Activated CD4-positive, alpha-beta T cell treated with anti-CD3 and anti-CD28 coated beads for 36 hours (primary cell): ENCODE data around the gene ZCCHC7. TPM values are rescaled to one million over a fixed set of nuclear protein-coding genes. Genes with fewer than 3 reads are reported as not detected.

Source experiments
- ATAC-seq: fragments of 200-7000 bp; cut with Tn5 transposase; one replicate; pipeline ENCODE4 v1.10.0; 2021; ENCODE audit warnings: mild to moderate bottlenecking, moderate library complexity
- CTCF ChIA-PET: fragments of 350-600 bp; sonication (Branson Sonifier 250); formaldehyde crosslinking; loops from one replicate; lab custom pipeline; 2021; ENCODE audit warnings: antibody characterized with exemption; lab: Charles Lee
- POLR2A ChIA-PET: fragments of 350-600 bp; sonication (Branson Sonifier 250); formaldehyde crosslinking; loops from one replicate; lab custom pipeline; 2021; ENCODE audit warnings: antibody characterized with exemption, inconsistent platforms; lab: Charles Lee
- DNase-seq: peaks from one replicate; pipeline ENCODE4 v3.0.0-alpha.2; 2020
- H3K27ac Mint-ChIP-seq: one replicate; pipeline ENCODE4 v1.8.0; 2021; ENCODE audit warnings: mixed read lengths
- H3K27me3 Mint-ChIP-seq: one replicate; pipeline ENCODE4 v1.8.0; 2021; ENCODE audit warnings: mixed read lengths
- H3K36me3 Mint-ChIP-seq: one replicate; pipeline ENCODE4 v1.8.0; 2021; ENCODE audit warnings: low read depth, mixed read lengths
- H3K4me1 Mint-ChIP-seq: one replicate; pipeline ENCODE4 v1.8.0; 2021; ENCODE audit warnings: mixed read lengths
- H3K4me3 Mint-ChIP-seq: one replicate; pipeline ENCODE4 v1.8.0; 2021; ENCODE audit warnings: mild to moderate bottlenecking, moderate library complexity, mixed read lengths
- H3K9me3 Mint-ChIP-seq: one replicate; pipeline ENCODE4 v1.8.0; 2021; ENCODE audit warnings: low read depth, mixed read lengths
- intact Hi-C, 2 experiments: fragments of 100-400 bp; cut with DNase I in 1 of 2; cut with micrococcal nuclease in 1 of 2; formaldehyde crosslinking; loops; one replicate each; pipeline versions ENCODE4 v1.14.2 to v1.15.1; 2022 to 2024; cut with DNase I, micrococcal nuclease
- total RNA-seq, 2 experiments: library from RNA; stranded (reverse); gene quantifications; one replicate each; pipeline ENCODE4 v1.2.3, GENCODE V29; 2021

Gene ZCCHC7
- total RNA-seq, 2 experiments from 2014 or later = 29.9 to 50.2 TPM

DNA sequence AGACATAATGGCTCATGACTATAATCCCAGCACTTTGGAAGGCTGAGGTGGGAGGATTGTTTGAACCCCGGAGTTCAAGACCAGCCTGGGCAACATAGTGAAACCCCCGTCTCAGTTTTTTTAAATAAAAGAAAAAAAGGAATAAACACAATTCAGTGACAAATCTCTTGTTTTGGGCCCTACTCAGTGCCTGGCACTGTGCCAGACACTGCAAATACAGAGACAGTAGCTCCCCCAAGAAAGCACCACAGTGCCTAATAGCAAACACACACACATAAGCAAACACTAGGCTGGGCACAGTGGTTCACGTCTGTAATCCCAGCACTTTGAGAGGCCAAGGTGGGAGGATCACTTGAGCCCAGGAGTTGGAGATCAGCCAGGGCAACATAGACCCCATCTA lies 252.5 kb downstream of the ZCCHC7 start:
- H3K9me3 Mint-ChIP-seq = no peaks in the 10 kb centered on the region

DNA sequence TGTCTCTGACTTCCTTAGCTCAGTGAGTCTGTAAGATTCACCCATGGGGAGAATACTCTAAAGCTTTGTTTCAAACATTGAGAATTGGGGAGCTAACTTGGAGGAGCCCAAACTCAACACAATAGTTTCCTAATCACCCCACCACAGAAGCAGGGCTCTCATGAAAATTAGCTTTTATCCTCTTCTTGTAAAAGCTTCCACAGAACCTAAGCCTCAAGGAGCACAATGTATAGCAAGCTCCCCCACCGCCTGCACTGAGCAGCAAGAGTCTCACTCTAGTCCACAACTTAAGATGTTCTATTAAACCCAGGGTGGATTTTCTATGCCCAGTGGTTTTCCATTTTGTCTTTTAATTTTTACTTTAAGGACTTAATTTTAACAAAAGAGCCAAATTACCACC lies 253.2 kb downstream of the ZCCHC7 start:
- Mint-ChIP-seq H3K4me1 (peaks cover 5% of the 10 kb centered on the region), H3K4me3 (no peak overlapping the region), H3K9me3 (no peaks in the 10 kb centered on the region), H3K27ac (no peak overlapping the region), H3K27me3 (peaks cover 7% of the 10 kb centered on the region), H3K36me3 (no peaks in the 10 kb centered on the region)
- POLR2A ChIA-PET = interaction anchor here (0.6 kb wide), 1 partner anchor 9 kb away, joined by 7 read pairs; no protein-coding TSS in a partner anchor
- intact Hi-C loops = no loop called here
- ATAC-seq (no peak), DNase-seq (no peak)
- CTCF ChIA-PET = interaction anchor here (0.6 to 1.2 kb wide), 4 partner anchors 12 to 237 kb away, joined by 3 to 4 read pairs (median 3); no protein-coding TSS in a partner anchor

More for the DNA sequence above, 252.5 kb downstream of the ZCCHC7 start:
- ChIA-PET CTCF (interaction anchor here (0.6 kb wide), 1 partner anchor 40 kb away, joined by 3 read pairs; no protein-coding TSS in a partner anchor), POLR2A (no interaction called here)
- H3K36me3 Mint-ChIP-seq = no peaks in the 10 kb centered on the region
- DNase-seq = no peak
- no peak overlapping the region for H3K4me3 Mint-ChIP-seq
- H3K4me1 Mint-ChIP-seq = peaks cover 5% of the 10 kb centered on the region
- H3K27me3 Mint-ChIP-seq = peaks cover 7% of the 10 kb centered on the region
- ATAC-seq = no peak
- H3K27ac Mint-ChIP-seq = no peak overlapping the region
- intact Hi-C loops = no loop called here

- Mint-ChIP-seq H3K4me3 (no peak overlapping the region), H3K36me3 (no peaks in the 10 kb centered on the region), H3K9me3 (no peaks in the 10 kb centered on the region), H3K27me3 (peaks cover 7% of the 10 kb centered on the region), H3K27ac (no peak overlapping the region), H3K4me1 (peaks cover 5% of the 10 kb centered on the region)
- DNase-seq (peak; percentile 15), ATAC-seq (no peak)
- ChIA-PET POLR2A (no interaction called here), CTCF (no interaction called here)
- intact Hi-C loops = no loop called here
These were observed 254.5 kb downstream of the ZCCHC7 start for GRCh38 chr9:37374892-37375291.

- intact Hi-C loops = no loop called here
- Mint-ChIP-seq H3K9me3 (no peaks in the 10 kb centered on the region), H3K36me3 (no peaks in the 10 kb centered on the region), H3K27me3 (peaks cover 7% of the 10 kb centered on the region), H3K4me3 (no peak overlapping the region), H3K27ac (no peak overlapping the region), H3K4me1 (no peaks in the 10 kb centered on the region)
- peak; percentile 36 for ATAC-seq
- ChIA-PET POLR2A (no interaction called here), CTCF (no interaction called here)
- DNase-seq = no peak
These were observed 257.6 kb downstream of the ZCCHC7 start for GRCh38 chr9:37377688-37378612.

- POLR2A ChIA-PET = no interaction called here
- CTCF ChIA-PET = no interaction called here
- Mint-ChIP-seq H3K4me1 (no peaks in the 10 kb centered on the region), H3K4me3 (no peak overlapping the region), H3K27me3 (peaks cover 7% of the 10 kb centered on the region), H3K36me3 (no peaks in the 10 kb centered on the region), H3K9me3 (no peaks in the 10 kb centered on the region), H3K27ac (no peak overlapping the region)
- no peak for DNase-seq
- intact Hi-C loops = no loop called here
- no peak for ATAC-seq
These were observed 258.2 kb downstream of the ZCCHC7 start for GRCh38 chr9:37378613-37379004.

GRCh38 chr9:37379835-37380234 lies 259.5 kb downstream of the ZCCHC7 start:
- H3K27me3 Mint-ChIP-seq = peaks cover 7% of the 10 kb centered on the region
- ChIA-PET CTCF (no interaction called here), POLR2A (no interaction called here)
- H3K9me3 Mint-ChIP-seq = no peaks in the 10 kb centered on the region
- H3K4me1 Mint-ChIP-seq = no peaks in the 10 kb centered on the region
- DNase-seq (no peak), ATAC-seq (no peak)
- no peaks in the 10 kb centered on the region for H3K36me3 Mint-ChIP-seq
- H3K27ac Mint-ChIP-seq = no peak overlapping the region
- H3K4me3 Mint-ChIP-seq = no peak overlapping the region
- intact Hi-C loops = no loop called here

DNA sequence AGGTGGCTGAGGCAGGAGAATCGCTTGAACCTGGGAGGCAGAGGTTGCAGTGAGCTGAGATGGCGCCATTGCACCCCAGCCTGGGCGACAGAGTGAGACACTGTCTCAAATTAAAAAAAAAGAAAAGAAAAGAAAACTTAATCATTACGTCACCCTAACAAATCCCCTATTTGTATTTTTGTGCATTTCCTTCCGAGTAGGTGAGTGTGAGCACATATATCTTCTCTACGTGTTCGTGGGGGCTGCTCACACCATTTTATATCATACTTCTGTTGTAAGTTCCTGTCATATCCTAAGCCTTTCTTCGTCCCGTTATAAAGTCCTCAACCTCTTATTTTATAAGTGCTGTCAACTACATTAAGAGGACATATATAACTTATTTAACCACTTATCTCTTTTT lies 260.2 kb downstream of the ZCCHC7 start:
- intact Hi-C loops = no loop called here
- no peaks in the 10 kb centered on the region for H3K9me3 Mint-ChIP-seq
- ChIA-PET POLR2A (interaction anchor here (0.7 kb wide), 1 partner anchor 1170 kb away, joined by 3 read pairs; no protein-coding TSS in a partner anchor), CTCF (interaction anchor here (0.6 to 0.9 kb wide), 2 partner anchors 11 to 385 kb away, joined by 3 read pairs; no protein-coding TSS in a partner anchor)
- ATAC-seq (no peak), DNase-seq (no peak)
- H3K4me1 Mint-ChIP-seq = no peaks in the 10 kb centered on the region
- H3K4me3 Mint-ChIP-seq = no peak overlapping the region
- H3K27ac Mint-ChIP-seq = no peak overlapping the region
- H3K36me3 Mint-ChIP-seq = no peaks in the 10 kb centered on the region
- H3K27me3 Mint-ChIP-seq = peaks cover 5% of the 10 kb centered on the region

- CTCF ChIA-PET = interaction anchor here (0.6 to 0.9 kb wide), 2 partner anchors 11 to 385 kb away, joined by 3 read pairs; no protein-coding TSS in a partner anchor
- Mint-ChIP-seq H3K4me3 (no peak overlapping the region), H3K27ac (no peak overlapping the region), H3K4me1 (no peaks in the 10 kb centered on the region), H3K27me3 (peaks cover 5% of the 10 kb centered on the region), H3K9me3 (no peaks in the 10 kb centered on the region), H3K36me3 (no peaks in the 10 kb centered on the region)
- ATAC-seq = no peak
- POLR2A ChIA-PET = interaction anchor here (0.7 kb wide), 1 partner anchor 1171 kb away, joined by 3 read pairs; no protein-coding TSS in a partner anchor
- DNase-seq = no peak
- intact Hi-C loops = no loop called here
These were observed 260.8 kb downstream of the ZCCHC7 start for GRCh38 chr9:37381094-37381741.

DNA sequence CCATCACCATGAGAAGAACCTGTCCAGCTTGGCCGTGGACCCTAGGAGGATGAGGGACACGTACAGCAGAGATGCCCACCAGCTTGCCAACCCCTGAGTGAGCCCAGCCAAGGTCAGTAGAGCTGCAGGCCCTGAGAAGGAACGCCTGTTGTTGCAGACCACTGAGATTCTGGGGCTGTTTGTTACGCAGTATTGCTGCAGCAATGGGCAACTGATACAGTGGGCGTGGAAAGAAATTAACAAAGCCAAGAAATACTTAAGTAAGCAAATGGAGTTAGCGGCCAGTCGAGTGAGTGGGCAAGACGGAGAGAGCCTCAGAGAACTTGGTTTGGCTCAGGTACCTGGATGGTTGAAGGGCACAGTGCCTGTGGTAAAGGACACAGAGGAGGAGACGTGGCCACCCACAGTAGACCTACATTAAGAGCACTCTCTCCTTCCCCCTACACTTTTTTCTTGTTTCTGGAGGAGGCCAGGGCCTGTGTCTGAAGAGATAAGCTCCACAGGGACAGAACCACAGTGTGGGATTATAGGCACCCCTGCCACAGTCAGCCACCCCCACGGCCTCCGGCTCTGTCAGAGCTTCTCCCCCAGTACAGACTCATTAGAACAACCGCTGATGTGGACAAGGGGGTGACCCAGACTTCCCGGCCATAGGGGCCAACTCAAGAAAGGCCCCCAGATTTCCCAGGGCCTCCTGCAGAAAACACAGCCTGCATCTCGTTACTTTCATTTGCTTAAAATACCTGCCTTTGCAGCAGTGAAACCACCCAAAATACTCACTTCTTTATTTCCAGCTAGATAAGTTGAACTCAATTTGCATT lies 262.0 kb downstream of the ZCCHC7 start:
- no peaks in the 10 kb centered on the region for H3K36me3 Mint-ChIP-seq
- ChIA-PET POLR2A (interaction anchor here (0.7 kb wide), 1 partner anchor 292 kb away, joined by 4 read pairs; no protein-coding TSS in a partner anchor), CTCF (interaction anchor here (0.7 kb wide), 1 partner anchor 18 kb away, joined by 3 read pairs; no protein-coding TSS in a partner anchor)
- intact Hi-C loops = no loop called here
- H3K4me3 Mint-ChIP-seq = no peak overlapping the region
- ATAC-seq = no peak
- no peaks in the 10 kb centered on the region for H3K4me1 Mint-ChIP-seq
- H3K9me3 Mint-ChIP-seq = no peaks in the 10 kb centered on the region
- H3K27me3 Mint-ChIP-seq = no peaks in the 10 kb centered on the region
- no peak overlapping the region for H3K27ac Mint-ChIP-seq
- DNase-seq = no peak

GRCh38 chr9:37382982-37383357 lies 262.6 kb downstream of the ZCCHC7 start:
- DNase-seq (no peak), ATAC-seq (no peak)
- CTCF ChIA-PET = interaction anchor here (0.7 kb wide), 1 partner anchor 18 kb away, joined by 3 read pairs; no protein-coding TSS in a partner anchor
- intact Hi-C loops = no loop called here
- no peaks in the 10 kb centered on the region for H3K36me3 Mint-ChIP-seq
- no peaks in the 10 kb centered on the region for H3K9me3 Mint-ChIP-seq
- H3K4me3 Mint-ChIP-seq = no peak overlapping the region
- H3K27ac Mint-ChIP-seq = no peak overlapping the region
- POLR2A ChIA-PET = interaction anchor here (0.7 kb wide), 1 partner anchor 293 kb away, joined by 4 read pairs; no protein-coding TSS in a partner anchor
- H3K27me3 Mint-ChIP-seq = no peaks in the 10 kb centered on the region
- no peaks in the 10 kb centered on the region for H3K4me1 Mint-ChIP-seq

DNA sequence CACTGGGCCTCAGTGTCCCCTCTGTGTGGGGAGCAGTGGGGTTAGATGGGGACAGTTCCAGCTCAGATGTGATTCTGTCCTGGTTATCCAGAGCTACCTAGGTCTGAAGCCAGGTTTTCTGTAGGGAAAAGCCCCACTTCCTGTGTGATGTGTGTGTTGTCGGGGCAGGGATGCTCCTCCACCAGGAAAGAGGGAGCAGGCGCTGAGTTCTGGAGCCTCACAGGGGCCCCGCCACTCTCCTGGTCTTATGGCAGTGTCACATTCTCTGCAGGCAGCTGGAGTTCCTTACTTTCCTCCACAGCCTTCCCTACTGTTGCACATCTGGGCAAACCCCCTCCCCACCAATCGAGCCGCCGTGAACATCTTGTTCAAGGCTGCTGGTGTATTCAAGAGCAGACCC lies 263.0 kb downstream of the ZCCHC7 start:
- ChIA-PET POLR2A (no interaction called here), CTCF (no interaction called here)
- intact Hi-C loops = no loop called here
- H3K4me3 Mint-ChIP-seq = no peak overlapping the region
- ATAC-seq = no peak
- no peaks in the 10 kb centered on the region for H3K27me3 Mint-ChIP-seq
- H3K4me1 Mint-ChIP-seq = no peaks in the 10 kb centered on the region
- no peaks in the 10 kb centered on the region for H3K9me3 Mint-ChIP-seq
- no peaks in the 10 kb centered on the region for H3K36me3 Mint-ChIP-seq
- DNase-seq = no peak
- H3K27ac Mint-ChIP-seq = no peak overlapping the region
